T-helper 1 cell treated with Interleukin-12 subunit alpha and Interleukin-12 subunit beta and Interleukin-4 antibody, amounts not matched to agents 30 ng/mL and 1 ng/mL, for 36 hours (primary cell): Measurements from ENCODE around the gene CACNA2D1. TPM values are rescaled to one million over a fixed set of nuclear protein-coding genes. Genes with fewer than 3 reads are reported as not detected.
"Not testable (repeated sequence)": the region's sequence is repeated elsewhere in the genome, so short reads cannot be mapped to it uniquely, and the experiment has no call there.

Experiments used
- intact Hi-C: fragments of 100-400 bp; cut with micrococcal nuclease; formaldehyde crosslinking; loops from one replicate; pipeline ENCODE4 v1.15.1; 2024
- total RNA-seq: library from RNA; stranded (reverse); gene quantifications from 2 replicates; pipeline ENCODE4 v1.2.3, GENCODE V29; 2022

CACNA2D1 gene
- total RNA-seq, 1 donor from 2014 or later = not detected

- intact Hi-C loops = no loop called here
Observed at GRCh38 chr7:82393840-82394220, 49.7 kb downstream of the CACNA2D1 start.

- intact Hi-C loops = no loop called here
Observed at GRCh38 chr7:82393076-82393839, 50.3 kb downstream of the CACNA2D1 start.

DNA sequence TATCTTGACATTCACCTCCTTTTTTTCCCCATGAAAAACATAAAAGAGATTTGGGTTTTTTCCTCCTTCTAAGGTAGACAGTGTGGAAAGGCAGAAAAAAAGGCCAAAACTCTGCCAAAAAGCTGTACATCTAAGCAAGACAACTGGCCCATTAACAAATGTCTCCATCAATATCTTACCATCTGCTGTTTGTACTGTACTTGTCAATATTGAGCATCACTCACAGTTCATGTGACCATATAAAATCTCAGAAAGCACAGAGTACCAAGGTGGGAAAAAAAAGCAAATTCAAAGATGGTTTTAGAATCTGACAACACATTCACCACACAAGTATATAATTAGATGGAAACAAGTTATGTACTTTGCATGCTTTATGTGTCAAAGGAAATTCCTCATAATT lies 52.6 kb downstream of the CACNA2D1 start:
- intact Hi-C loops = no loop called here

DNA sequence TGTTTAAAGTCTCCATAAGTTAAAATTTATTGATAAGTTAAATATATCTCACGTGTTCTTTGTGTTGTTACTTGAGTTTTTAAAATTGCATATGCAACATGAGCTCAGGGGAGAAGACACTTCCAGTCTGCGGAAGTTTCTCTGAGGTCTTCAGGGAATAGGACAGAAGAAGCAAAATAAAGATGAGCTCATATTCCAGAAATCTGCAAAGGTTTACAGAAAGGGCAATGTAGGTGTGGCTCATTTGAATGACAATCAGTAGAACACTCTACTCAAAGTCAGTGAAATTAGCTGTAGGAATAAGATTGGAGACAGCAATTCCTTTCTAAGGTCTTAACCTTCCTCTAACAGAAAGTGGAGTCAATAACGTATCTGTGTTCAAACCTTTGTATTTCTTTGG lies 53.7 kb downstream of the CACNA2D1 start:
- intact Hi-C loops = no loop called here

DNA sequence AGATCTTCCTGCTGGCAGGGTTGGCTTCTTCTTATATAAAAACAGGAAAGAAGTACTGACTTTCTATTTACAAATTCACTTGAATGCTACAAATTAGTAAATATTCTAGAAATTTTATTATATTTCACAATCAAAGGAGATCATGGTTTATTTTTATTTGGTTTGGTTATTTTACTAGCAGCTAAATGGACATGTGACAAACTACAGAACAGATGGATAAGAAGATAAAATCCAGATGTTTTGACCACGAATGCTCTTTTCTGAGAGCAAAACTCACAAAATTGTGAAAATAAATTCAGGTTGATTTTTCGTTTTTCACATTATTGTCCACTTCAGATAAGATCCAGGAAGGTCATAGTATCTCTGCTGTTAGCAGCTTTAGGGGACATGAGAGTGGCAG lies 55.4 kb downstream of the CACNA2D1 start:
- intact Hi-C loops = no loop called here

DNA sequence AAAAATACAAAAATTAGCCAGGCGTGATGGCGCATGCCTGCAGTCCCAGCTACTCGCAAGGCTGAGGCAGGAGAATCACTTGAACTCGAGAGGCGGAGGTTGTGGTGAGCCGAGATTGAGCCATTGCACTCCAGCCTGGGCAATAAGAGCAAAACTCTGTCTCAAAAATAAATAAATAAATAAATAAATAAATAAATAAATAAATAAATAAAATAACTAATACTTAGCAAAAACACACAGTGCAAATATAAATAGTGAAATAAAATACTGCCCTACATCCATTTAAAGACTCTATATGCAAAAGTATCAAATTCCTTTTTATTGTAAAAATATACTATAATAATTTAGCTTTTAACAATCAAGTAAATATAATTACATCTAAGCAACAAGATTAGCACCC lies 57.0 kb downstream of the CACNA2D1 start:
- intact Hi-C loops = not testable (repeated sequence)

DNA sequence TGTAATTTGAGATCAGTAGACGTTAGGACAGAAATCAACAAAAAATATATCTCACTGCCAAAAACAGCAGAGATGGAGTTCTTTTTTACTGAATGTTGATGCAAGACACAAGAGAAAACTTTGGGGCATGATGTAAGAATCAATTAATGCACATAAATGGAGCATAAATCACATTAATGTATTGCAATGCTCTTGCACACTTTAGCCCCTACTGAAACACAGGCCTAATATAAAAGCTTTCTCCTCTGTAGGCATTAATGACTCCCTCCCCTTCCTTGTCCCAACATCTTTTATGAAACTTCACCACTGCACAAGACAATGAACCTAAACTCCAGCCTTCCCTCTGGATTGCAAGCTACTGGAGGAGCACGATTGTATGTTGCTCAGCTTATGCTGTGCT lies 58.8 kb downstream of the CACNA2D1 start:
- intact Hi-C loops = no loop called here

- intact Hi-C loops = no loop called here
Observed at GRCh38 chr7:82384051-82384464, 59.5 kb downstream of the CACNA2D1 start.

DNA sequence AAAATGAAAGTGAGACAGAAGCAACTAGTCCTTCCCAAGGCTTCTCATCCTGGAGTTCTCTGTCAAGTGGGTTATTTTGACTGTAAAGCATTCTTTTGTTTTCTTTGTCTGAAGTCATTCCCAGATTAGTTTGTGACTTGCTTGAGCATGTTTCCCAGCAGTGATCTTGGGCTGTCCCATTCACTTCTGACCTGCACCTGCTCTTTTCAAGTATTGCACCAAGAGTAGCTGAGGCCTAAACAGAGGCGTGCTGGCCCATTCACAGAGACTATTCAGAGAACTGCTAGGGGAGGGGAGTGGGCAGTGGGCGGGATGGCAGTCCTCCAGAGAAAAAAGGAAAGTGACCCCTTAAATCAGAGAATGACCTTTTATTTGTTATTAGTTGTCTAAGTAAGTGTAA lies 61.3 kb downstream of the CACNA2D1 start:
- intact Hi-C loops = no loop called here

GRCh38 chr7:82376739-82377138 lies 66.8 kb downstream of the CACNA2D1 start:
- intact Hi-C loops = no loop called here

- intact Hi-C loops = no loop called here
Observed at GRCh38 chr7:82375713-82376112, 67.9 kb downstream of the CACNA2D1 start.

DNA sequence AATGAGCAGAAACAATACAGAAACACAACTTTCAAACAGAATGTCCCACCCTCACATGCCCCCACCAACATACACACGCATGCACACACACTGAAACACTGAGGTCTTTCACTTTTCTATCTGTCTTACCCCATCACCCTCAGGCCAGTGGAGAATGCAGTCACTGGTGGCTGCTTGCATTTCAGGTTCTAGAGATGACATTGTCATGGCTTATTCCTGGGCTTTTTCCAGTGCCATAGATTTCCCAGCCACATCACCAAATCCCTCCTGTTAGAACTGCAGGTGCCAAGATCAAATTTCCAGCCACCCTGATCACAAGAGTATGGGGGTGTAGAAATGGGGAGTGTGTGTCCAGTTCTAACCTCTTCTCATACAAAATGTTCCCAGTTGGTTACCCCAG lies 68.4 kb downstream of the CACNA2D1 start:
- intact Hi-C loops = no loop called here

- intact Hi-C loops = no loop called here
Observed at GRCh38 chr7:82373926-82374635, 69.5 kb downstream of the CACNA2D1 start.

- intact Hi-C loops = no loop called here
Observed at GRCh38 chr7:82364671-82365070, 78.9 kb downstream of the CACNA2D1 start.

DNA sequence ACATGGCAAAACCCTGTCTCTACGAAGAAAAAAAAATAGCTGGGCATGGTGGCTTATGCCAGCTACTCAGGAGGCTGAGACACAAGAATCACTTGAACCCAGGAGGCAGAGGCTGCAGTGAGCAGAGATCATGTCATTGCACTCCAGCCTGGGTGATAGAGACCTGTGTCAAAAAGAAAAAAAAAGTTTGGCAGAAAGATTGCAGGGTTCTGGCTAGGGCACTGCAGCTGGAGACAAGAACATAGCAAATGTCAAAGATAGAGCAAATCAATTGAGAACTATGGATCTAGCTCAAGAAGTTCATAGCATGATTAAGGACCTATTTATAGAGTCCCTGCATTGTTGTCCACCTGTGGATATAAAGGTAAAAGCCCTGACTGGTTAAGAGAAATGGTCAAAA lies 79.5 kb downstream of the CACNA2D1 start:
- intact Hi-C loops = no loop called here

GRCh38 chr7:82362129-82362706 lies 81.4 kb downstream of the CACNA2D1 start:
- intact Hi-C loops = no loop called here

DNA sequence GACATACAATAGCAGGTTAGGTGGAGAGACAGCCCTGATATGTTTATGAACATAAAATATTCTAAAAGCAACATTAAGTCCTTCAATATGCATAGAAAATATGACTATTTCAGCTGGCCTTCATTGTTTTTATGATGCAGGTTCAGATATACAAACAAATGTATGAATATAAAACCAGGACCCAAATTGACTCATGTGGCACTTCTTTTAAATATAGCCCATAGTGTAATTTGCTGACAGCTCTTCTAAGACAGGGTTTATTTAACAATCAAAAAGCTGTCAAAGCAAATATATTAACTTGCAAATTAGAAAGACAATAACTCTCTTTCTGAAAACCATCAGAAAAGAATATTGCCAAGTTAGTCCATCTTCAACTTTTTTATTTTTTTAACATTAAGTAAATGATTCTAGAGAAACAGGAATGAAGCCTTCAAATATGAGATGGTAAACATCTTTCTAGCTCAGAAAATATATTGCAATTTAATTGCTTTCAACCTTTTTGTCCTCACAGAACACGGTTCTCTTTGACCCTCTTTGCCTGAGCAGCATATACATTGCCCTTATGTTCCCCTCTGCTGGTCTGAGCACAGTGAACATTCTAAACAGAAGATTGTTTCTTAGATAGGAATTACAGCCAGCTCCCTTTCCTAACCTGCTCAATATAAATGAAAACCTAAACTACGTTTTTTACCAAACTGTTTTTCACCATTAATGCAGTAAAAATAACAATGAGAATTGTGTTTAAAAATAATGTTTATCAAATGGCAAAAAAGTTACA lies 82.8 kb downstream of the CACNA2D1 start:
- intact Hi-C loops = no loop called here

DNA sequence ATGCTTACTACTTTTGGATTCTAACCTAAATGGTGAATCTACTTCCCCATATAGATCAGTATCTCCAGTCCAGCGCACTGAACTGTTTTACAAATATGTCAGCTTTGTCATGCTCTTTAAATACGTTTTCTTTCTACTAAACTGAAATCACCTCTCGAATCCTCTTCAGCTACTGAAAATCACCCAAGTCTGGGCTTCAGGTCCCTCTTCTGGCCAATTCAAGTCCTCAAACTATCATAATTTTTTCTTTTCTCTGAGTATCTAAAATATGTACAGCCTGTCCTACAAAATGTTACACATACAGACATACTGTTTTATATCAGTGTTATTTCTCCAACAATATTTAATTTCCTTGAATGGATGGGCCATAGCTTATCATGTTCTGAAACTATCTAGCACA lies 84.2 kb downstream of the CACNA2D1 start:
- intact Hi-C loops = no loop called here

DNA sequence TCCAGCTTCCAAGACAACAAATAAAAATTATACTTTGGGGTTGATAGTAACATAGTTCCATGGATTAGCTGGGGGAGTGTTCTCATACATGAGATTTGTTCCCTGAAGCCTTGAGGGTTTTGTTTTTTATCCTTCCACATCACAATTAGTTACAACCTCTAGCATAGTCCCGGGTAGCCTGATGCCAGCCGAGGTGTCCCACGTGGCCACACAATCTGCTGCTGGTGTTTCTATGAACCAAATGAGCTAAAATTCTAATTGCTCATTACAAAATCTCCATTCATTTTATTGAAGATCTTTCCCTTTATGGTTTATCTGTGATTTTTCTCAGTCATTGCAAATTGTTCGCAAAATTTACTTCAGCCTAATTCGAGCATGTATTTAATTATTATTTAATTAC lies 84.7 kb downstream of the CACNA2D1 start:
- intact Hi-C loops = no loop called here

- intact Hi-C loops = no loop called here
Observed at GRCh38 chr7:82358009-82358578, 85.5 kb downstream of the CACNA2D1 start.

DNA sequence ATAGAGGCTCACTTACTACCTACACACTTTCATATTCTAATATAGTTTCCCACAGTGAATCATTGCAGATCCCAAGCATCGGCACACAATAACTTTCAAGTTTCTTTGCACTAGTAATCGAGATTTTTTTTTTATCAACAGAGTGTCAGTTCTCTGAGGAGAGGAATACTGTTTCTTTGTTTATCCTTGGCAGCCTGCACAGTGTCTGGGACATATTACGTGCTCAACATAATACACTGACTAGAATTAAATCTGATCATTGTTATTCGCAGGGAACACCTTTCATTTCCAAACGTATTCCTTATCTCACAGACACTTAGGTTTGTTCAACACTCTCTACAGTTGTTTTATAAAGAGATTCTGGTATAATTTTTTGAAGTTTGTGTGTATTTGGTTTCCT lies 95.3 kb downstream of the CACNA2D1 start:
- intact Hi-C loops = no loop called here

DNA sequence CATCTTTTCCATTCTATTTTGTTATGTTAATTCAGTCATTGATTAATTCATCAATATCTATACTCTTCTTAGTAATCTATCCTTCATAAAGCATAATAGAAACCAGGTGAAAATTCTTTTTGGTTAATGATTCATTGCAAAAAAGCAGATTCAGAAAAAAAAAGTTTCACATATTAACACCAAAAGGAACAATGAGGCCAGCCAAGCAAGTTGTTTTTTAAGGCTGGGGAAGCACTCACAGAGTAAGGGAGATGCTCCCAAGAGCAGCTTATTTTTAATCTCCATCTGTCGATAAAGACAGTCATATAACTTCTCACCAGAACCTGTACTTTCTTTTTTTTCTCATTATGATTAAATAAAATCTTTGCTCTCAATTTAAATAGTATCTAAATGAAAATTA lies 95.8 kb downstream of the CACNA2D1 start:
- intact Hi-C loops = no loop called here
